ENCODE data around the gene SIGLEC10. TPM values are rescaled to one million over a fixed set of nuclear protein-coding genes. Genes with fewer than 3 reads are reported as not detected.

The SIGLEC10 gene
- total and polyA plus RNA-seq, 9 of the 15 experiments (the other 6 are each of a cell fraction or from before 2014, with no cell fraction given) = 0.10 to 1.8 (median 0.82) TPM

GRCh38 chr19:51422053-51422448, 4.6 kb upstream of the SIGLEC10 start (continued):
- peak; percentile 37; the same call in 1 of the 2 replicates for TF ChIP-seq JUN (IDR thresholded peaks at IDR 0.05; ENCODE audit: borderline replicate concordance, low read depth, low read length)
- peak; percentile 81; the same call in 1 of the 2 replicates for TF ChIP-seq JUN (CRISPR knock-in tag; IDR thresholded peaks at IDR 0.05; ENCODE audit: borderline replicate concordance)
- TF ChIP-seq CTBP1 (IDR thresholded peaks at IDR 0.05; ENCODE audit: borderline replicate concordance) = peak; percentile 51; the same call in 1 of the 2 replicates
- TF ChIP-seq SP1 (CRISPR knock-in tag; IDR thresholded peaks at IDR 0.05) = peak; percentile 77; the same call in 1 of the 2 replicates
- TF ChIP-seq SAP30 (IDR thresholded peaks at IDR 0.05; ENCODE audit: borderline replicate concordance, insufficient read depth, low read depth, low read length, poor library complexity, severe bottlenecking) = no peak
- TF ChIP-seq ZBTB5 (IDR thresholded peaks at IDR 0.05) = no peak
- no peak for TF ChIP-seq ZNF408 (CRISPR knock-in tag; IDR thresholded peaks at IDR 0.05; ENCODE audit: low read depth)
- TF ChIP-seq RCOR1 (IDR thresholded peaks at IDR 0.05; ENCODE audit: borderline replicate concordance in 1 of 2, low read depth in 2 of 2, low read length in 2 of 2) = peak in 1 of 2 experiments; percentile 90; a peak in 2 of 4 replicates
- peak; percentile 94 for TF ChIP-seq MAX (CRISPR knock-in tag; IDR thresholded peaks at IDR 0.05)
- TF ChIP-seq ZNF431 (CRISPR knock-in tag; IDR thresholded peaks at IDR 0.05) = peak; percentile 79
- TF ChIP-seq CCAR2 (IDR thresholded peaks at IDR 0.05; ENCODE audit: low read depth, low read length) = no peak
- peak; percentile 86 for TF ChIP-seq E2F5 (CRISPR knock-in tag; IDR thresholded peaks at IDR 0.05)
- no peak for TF ChIP-seq KAT2B (IDR thresholded peaks at IDR 0.05; ENCODE audit: low read depth, low read length)
- no peak for TF ChIP-seq DACH1 (IDR thresholded peaks at IDR 0.05; ENCODE audit: partially characterized antibody)
- peak in 1 of 2 experiments; percentile 98; a peak in 1 of 4 replicates for TF ChIP-seq MLX (CRISPR knock-in tag; conservative IDR thresholded peaks at IDR 0.05)
- peak; percentile 97 for TF ChIP-seq DEAF1 (CRISPR knock-in tag; IDR thresholded peaks at IDR 0.05)
- TF ChIP-seq ETV6 (IDR thresholded peaks at IDR 0.05; ENCODE audit: borderline replicate concordance in 1 of 2, low read depth in 2 of 2, low read length in 1 of 2) = no peak
- peak; percentile 97 for TF ChIP-seq ETV6 (CRISPR knock-in tag; IDR thresholded peaks at IDR 0.05; ENCODE audit: borderline replicate concordance)
- TF ChIP-seq FOXP4 (CRISPR knock-in tag; IDR thresholded peaks at IDR 0.05; ENCODE audit: borderline replicate concordance) = peak; percentile 98
- peak; percentile 39; the same call in 1 of the 2 replicates for TF ChIP-seq NCOA6 (IDR thresholded peaks at IDR 0.05)
- TF ChIP-seq SUPT5H (IDR thresholded peaks at IDR 0.05) = no peak

All from K562 (cell line).